MV-4-11 (cell line): ENCODE measurements around the gene SMIM7.
"Not testable (repeated sequence)": the region's sequence is repeated elsewhere in the genome, so short reads cannot be mapped to it uniquely, and the experiment has no call there.

Experiments
- DNase-seq: peaks from one replicate; lab custom pipeline; 2025; lab: John Stamatoyannopoulos, UW

Gene SMIM7

GRCh38 chr19:16659832-16660708, at the start of gene SMIM7:
TSS of gene SMIM7 (minus strand) at chr19:16660144. CDS start at chr19:16660110, 34 bp downstream.
- DNase-seq: peak; percentile 100

GRCh38 chr19:16703677-16704076, 43.7 kb upstream of the SMIM7 start:
- DNase-seq: no peak

- DNase-seq: peak; percentile 78
Measured at GRCh38 chr19:16702123-16702522, 42.2 kb upstream of the SMIM7 start.

- no peak for DNase-seq
Measured at GRCh38 chr19:16698914-16699313, 39.0 kb upstream of the SMIM7 start.

- no peak for DNase-seq
Measured at GRCh38 chr19:16688084-16688483, 28.1 kb upstream of the SMIM7 start.

- DNase-seq: no peak
Measured at GRCh38 chr19:16684216-16684615, 24.3 kb upstream of the SMIM7 start.

GRCh38 chr19:16682539-16682938, 22.6 kb upstream of the SMIM7 start:
- DNase-seq: no peak

- no peak for DNase-seq
Measured at GRCh38 chr19:16679811-16680210, 19.9 kb upstream of the SMIM7 start.

GRCh38 chr19:16678498-16678897, 18.6 kb upstream of the SMIM7 start:
- DNase-seq: peak; percentile 23

- peak; percentile 22 for DNase-seq
Measured at GRCh38 chr19:16677055-16677454, 17.1 kb upstream of the SMIM7 start.

GRCh38 chr19:16676101-16676798, 16.3 kb upstream of the SMIM7 start:
- DNase-seq: peak; percentile 23

- peak; percentile 54 for DNase-seq
Measured at GRCh38 chr19:16673839-16674238, 13.9 kb upstream of the SMIM7 start.

GRCh38 chr19:16673231-16673630, 13.3 kb upstream of the SMIM7 start:
- DNase-seq: peak; percentile 95

- DNase-seq: no peak
Measured at GRCh38 chr19:16671652-16672274, 11.8 kb upstream of the SMIM7 start.

- no peak for DNase-seq
Measured at GRCh38 chr19:16670291-16670690, 10.3 kb upstream of the SMIM7 start.

GRCh38 chr19:16668702-16669101, 8.8 kb upstream of the SMIM7 start:
- not testable (repeated sequence) for DNase-seq

- DNase-seq: no peak
Measured at GRCh38 chr19:16668176-16668575, 8.2 kb upstream of the SMIM7 start.

GRCh38 chr19:16661480-16662034, 1.6 kb upstream of the SMIM7 start:
- DNase-seq: no peak

- DNase-seq: no peak
Measured at GRCh38 chr19:16660763-16661479, 977 bp upstream of the SMIM7 start, which contains the start of gene TMEM38A. TSS of gene TMEM38A (plus strand) at chr19:16661139. CDS start at chr19:16661218, 79 bp downstream.

- no peak for DNase-seq
Measured at GRCh38 chr19:16659464-16659831, 496 bp downstream of the SMIM7 start.

- no peak for DNase-seq
Measured at GRCh38 chr19:16657384-16657783, 2.6 kb downstream of the SMIM7 start.

- DNase-seq: no peak
Measured at GRCh38 chr19:16655727-16656126, 4.2 kb downstream of the SMIM7 start.
